Measurements from ENCODE around the gene KLC3.

DNA sequence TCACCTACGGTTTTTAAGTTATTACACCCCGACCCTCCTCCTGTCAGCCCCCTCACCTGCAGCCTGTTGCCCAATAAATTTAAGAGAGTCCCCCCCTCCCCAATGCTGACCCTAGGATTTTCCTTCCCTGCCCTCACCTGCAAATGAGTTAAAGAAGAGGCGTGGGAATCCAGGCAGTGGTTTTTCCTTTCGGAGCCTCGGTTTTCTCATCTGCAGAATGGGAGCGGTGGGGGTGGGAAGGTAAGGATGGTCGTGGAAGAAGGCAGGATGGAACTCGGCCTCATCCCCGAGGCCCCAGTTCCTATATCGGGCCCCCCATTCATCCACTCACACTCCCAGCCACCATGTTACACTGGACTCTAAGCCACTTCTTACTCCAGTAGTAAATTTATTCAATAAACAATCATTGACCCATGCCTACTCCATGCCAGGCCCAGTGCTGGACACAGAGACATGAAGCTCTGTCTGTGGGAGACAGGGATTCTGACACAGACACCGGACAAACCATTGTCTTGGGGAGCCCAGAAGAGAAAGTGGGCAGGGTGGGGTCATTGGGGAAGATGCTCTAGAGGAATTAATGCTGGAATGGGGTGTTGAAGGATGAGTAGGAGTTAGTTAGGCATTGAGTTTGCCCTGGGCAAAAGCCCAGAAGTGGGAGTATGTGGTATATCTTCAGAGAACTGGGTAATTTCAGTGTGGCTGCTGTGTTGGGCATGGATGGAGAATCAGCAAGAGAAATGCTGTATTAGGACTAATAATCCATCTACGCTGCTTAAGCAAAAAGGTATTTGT, 37.1 kb upstream of the KLC3 start:
- no peak for TF ChIP-seq POLR2A (IDR thresholded peaks at IDR 0.05)
- TF ChIP-seq, protein P1, sequence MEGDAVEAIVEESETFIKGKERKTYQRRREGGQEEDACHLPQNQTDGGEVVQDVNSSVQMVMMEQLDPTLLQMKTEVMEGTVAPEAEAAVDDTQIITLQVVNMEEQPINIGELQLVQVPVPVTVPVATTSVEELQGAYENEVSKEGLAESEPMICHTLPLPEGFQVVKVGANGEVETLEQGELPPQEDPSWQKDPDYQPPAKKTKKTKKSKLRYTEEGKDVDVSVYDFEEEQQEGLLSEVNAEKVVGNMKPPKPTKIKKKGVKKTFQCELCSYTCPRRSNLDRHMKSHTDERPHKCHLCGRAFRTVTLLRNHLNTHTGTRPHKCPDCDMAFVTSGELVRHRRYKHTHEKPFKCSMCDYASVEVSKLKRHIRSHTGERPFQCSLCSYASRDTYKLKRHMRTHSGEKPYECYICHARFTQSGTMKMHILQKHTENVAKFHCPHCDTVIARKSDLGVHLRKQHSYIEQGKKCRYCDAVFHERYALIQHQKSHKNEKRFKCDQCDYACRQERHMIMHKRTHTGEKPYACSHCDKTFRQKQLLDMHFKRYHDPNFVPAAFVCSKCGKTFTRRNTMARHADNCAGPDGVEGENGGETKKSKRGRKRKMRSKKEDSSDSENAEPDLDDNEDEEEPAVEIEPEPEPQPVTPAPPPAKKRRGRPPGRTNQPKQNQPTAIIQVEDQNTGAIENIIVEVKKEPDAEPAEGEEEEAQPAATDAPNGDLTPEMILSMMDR (IDR thresholded peaks at IDR 0.05), result no peak

Data from esophagus squamous epithelium (tissue), 4 donors.